ENCODE measurements around the gene DDX31.

Gene DDX31

GRCh38 chr9:132543251-132543650 lies 126.5 kb downstream of the DDX31 start:
- no peak for DNase-seq
